ENCODE results near the gene MCEMP1. TPM values are rescaled to one million over a fixed set of nuclear protein-coding genes. Genes with fewer than 3 reads are reported as not detected.

The MCEMP1 gene
- total and polyA plus RNA-seq, 2 of the 13 experiments (the other 11 are each of a cell fraction or from before 2014, with no cell fraction given) = not detected

DNA sequence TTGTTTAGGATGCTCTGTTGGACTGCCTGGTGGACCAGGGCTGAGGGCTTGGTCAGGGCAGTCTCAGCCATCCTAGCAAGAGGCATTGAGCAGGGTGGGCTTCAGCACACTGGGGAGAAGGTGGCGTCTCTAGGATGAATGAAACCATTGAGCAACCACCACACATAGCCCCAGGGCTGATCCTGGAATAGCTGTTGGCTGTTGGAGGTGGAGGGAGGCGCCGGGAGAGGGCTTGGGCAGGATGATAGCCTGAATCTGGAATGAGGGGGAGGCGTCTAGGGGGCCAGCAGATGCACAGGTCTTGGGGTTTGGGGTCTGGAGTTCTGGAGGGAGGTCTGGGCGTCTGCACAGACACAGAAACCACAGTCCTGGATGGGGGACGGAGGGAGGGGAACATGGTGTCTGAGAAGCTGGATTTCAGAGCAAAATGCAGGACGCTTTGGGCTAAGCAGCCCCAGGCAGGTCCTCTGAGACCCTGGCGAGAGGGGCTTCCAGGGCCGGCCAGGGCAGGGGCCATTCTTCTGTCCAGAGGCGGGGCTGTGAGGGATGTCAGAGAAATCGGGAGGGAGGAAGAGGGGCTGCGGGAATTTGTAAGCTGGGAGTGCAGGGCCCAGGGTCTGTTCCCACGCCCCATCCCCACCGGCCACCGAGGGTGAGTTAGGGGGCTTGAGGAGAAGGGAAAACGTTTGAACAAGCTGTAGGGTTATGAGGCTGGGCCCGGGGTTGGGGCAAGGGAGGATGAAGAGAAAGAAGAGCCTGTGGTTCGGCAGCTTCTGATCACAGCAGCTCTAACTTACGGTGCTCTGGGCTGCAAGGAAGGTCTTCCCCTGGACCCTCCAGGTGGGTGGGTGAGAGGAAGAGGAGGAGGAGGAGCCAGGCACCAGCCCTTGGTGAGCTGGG lies 8.9 kb downstream of the MCEMP1 start (continued):
- TF ChIP-seq ZNF530 (CRISPR knock-in tag; IDR thresholded peaks at IDR 0.05; ENCODE audit: low read depth) = no peak
- TF ChIP-seq KDM2A (CRISPR knock-in tag; IDR thresholded peaks at IDR 0.05; ENCODE audit: borderline replicate concordance, low read depth) = peak; percentile 39; the same call in 1 of the 2 replicates
- TF ChIP-seq ZC3H13 (CRISPR knock-in tag; IDR thresholded peaks at IDR 0.05) = 0 out of 2 replicates have a peak, but pooled peaks have one; percentile 49
- TF ChIP-seq, protein P1, sequence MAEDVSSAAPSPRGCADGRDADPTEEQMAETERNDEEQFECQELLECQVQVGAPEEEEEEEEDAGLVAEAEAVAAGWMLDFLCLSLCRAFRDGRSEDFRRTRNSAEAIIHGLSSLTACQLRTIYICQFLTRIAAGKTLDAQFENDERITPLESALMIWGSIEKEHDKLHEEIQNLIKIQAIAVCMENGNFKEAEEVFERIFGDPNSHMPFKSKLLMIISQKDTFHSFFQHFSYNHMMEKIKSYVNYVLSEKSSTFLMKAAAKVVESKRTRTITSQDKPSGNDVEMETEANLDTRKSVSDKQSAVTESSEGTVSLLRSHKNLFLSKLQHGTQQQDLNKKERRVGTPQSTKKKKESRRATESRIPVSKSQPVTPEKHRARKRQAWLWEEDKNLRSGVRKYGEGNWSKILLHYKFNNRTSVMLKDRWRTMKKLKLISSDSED (CRISPR knock-in tag; IDR thresholded peaks at IDR 0.05) = no peak

DNA sequence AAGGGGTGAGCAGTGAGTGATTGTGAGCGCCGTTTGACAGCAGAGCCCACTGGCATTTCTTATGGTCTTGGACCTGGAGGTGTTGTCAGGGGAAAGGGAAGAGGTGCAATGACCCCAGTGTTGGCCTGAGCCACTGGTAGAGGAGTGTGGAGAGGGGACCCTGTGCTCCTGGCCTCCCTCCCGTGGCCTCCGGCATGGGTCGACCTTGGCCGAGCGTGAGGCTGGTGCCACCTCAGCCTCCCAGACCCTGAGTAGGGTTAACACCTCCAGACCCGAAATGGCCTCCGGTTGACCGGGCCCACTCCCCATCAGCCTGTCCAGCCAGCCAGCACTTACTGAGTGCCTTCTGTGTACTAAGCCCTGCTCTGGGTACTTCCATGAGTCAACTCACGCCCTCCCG lies 10.3 kb downstream of the MCEMP1 start:
- Histone ChIP-seq H2AFZ (ENCODE audit: low read length) (no peak overlapping the region), H3K27ac (ENCODE audit: extremely low read length, insufficient read depth, low read length) (no peak overlapping the region), H3K4me2 (ENCODE audit: low read depth, low read length) (no peak overlapping the region), H3K4me1 (ENCODE audit: insufficient read depth, low read length) (peaks cover under 1% of the 10 kb centered on the region; the same call in 1 of the 2 replicates), H3K9me3 (ENCODE audit: low read length) (no peaks in the 10 kb centered on the region), H3K27me3 (ENCODE audit: control insufficient read depth in 1 of 2, insufficient read depth in 2 of 2, low read length in 2 of 2) (peaks cover 3 to 14% of the 10 kb centered on the region in 2 experiments; a peak in 4 of 5 replicates), H3K9ac (ENCODE audit: insufficient read depth, low read depth, low read length) (no peak overlapping the region), H3K36me3 (replicated peaks in 1 of 2; ENCODE audit: control insufficient read depth in 1 of 2, insufficient read depth in 2 of 2, low read length in 2 of 2) (0 out of 5 replicates have a peak, but pooled peaks cover 0 to under 1% of the 10 kb centered on the region in 2 experiments), H3K4me3 (replicated peaks in 1 of 3; ENCODE audit: insufficient read depth in 1 of 3, low read depth in 2 of 3, low read length in 3 of 3) (no peak overlapping the region), H4K20me1 (ENCODE audit: insufficient read depth, low read length) (no peaks in the 10 kb centered on the region), H3K79me2 (ENCODE audit: insufficient read depth, low read length) (no peaks in the 10 kb centered on the region)
- FAIRE-seq = no peak
- intact Hi-C loops (cut with micrococcal nuclease; ENCODE audit: unreplicated experiment) (no loop called here), in situ Hi-C loops (cut with HindIII; ENCODE audit: extremely low pct_ligation_motif_present, low pct_unique_long_range_greater_than_20kb) (loop anchor here (10.0 kb wide), 1 partner anchor 108 kb away; no protein-coding TSS in a partner anchor)
- no peak for ATAC-seq
- 54% methylated on average over 4 of the region's 12 CpGs for WGBS (ENCODE audit: low lambda C conversion rate)
- TF ChIP-seq, protein P2, sequence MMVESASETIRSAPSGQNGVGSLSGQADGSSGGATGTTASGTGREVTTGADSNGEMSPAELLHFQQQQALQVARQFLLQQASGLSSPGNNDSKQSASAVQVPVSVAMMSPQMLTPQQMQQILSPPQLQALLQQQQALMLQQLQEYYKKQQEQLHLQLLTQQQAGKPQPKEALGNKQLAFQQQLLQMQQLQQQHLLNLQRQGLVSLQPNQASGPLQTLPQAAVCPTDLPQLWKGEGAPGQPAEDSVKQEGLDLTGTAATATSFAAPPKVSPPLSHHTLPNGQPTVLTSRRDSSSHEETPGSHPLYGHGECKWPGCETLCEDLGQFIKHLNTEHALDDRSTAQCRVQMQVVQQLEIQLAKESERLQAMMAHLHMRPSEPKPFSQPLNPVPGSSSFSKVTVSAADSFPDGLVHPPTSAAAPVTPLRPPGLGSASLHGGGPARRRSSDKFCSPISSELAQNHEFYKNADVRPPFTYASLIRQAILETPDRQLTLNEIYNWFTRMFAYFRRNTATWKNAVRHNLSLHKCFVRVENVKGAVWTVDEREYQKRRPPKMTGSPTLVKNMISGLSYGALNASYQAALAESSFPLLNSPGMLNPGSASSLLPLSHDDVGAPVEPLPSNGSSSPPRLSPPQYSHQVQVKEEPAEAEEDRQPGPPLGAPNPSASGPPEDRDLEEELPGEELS (CRISPR knock-in tag; IDR thresholded peaks at IDR 0.05) = no peak
- TF ChIP-seq ZNF577 (CRISPR knock-in tag; IDR thresholded peaks at IDR 0.05; ENCODE audit: borderline replicate concordance, low read depth) (no peak), SAP130 (CRISPR knock-in tag; IDR thresholded peaks at IDR 0.05; ENCODE audit: low read depth) (no peak), RFX5 (IDR thresholded peaks at IDR 0.05; ENCODE audit: low read depth, low read length) (no peak)
- TF ChIP-seq, protein P3, sequence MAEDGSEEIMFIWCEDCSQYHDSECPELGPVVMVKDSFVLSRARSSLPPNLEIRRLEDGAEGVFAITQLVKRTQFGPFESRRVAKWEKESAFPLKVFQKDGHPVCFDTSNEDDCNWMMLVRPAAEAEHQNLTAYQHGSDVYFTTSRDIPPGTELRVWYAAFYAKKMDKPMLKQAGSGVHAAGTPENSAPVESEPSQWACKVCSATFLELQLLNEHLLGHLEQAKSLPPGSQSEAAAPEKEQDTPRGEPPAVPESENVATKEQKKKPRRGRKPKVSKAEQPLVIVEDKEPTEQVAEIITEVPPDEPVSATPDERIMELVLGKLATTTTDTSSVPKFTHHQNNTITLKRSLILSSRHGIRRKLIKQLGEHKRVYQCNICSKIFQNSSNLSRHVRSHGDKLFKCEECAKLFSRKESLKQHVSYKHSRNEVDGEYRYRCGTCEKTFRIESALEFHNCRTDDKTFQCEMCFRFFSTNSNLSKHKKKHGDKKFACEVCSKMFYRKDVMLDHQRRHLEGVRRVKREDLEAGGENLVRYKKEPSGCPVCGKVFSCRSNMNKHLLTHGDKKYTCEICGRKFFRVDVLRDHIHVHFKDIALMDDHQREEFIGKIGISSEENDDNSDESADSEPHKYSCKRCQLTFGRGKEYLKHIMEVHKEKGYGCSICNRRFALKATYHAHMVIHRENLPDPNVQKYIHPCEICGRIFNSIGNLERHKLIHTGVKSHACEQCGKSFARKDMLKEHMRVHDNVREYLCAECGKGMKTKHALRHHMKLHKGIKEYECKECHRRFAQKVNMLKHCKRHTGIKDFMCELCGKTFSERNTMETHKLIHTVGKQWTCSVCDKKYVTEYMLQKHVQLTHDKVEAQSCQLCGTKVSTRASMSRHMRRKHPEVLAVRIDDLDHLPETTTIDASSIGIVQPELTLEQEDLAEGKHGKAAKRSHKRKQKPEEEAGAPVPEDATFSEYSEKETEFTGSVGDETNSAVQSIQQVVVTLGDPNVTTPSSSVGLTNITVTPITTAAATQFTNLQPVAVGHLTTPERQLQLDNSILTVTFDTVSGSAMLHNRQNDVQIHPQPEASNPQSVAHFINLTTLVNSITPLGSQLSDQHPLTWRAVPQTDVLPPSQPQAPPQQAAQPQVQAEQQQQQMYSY (CRISPR knock-in tag; IDR thresholded peaks at IDR 0.05) = no peak
- ChIA-PET CTCF (ENCODE audit: low intra/inter-chr PET ratio, low total read pairs) (no interaction called here), POLR2A (no interaction called here)
- no peak for DNase-seq (ENCODE audit: low spot score)
- BruUV-seq (replicated peaks) = no TSS peak

All from HepG2 (cell line).